NCI-H2227 (cell line): Measurements from ENCODE around the gene AMZ2.
A peak's percentile ranks its signal among the peaks of the same experiment; 100 is the strongest.
"Not testable (repeated sequence)": the region's sequence is repeated elsewhere in the genome, so short reads cannot be mapped to it uniquely, and the experiment has no call there.

Experiments
- DNase-seq: peaks from one replicate; lab custom pipeline; 2025; ENCODE audit not compliant: unreplicated experiment; lab: John Stamatoyannopoulos, UW

Gene AMZ2

GRCh38 chr17:68220186-68220585 lies 27.7 kb upstream of the AMZ2 start:
- DNase-seq = not testable (repeated sequence)

- not testable (repeated sequence) for DNase-seq
Observed at GRCh38 chr17:68220786-68221185, 27.1 kb upstream of the AMZ2 start.

GRCh38 chr17:68221786-68222185 lies 26.1 kb upstream of the AMZ2 start:
- no peak for DNase-seq

GRCh38 chr17:68222606-68223005 lies 25.2 kb upstream of the AMZ2 start:
- DNase-seq = no peak

GRCh38 chr17:68225055-68225454 lies 22.8 kb upstream of the AMZ2 start:
- not testable (repeated sequence) for DNase-seq

GRCh38 chr17:68228039-68228680 lies 19.7 kb upstream of the AMZ2 start:
- not testable (repeated sequence) for DNase-seq

GRCh38 chr17:68228817-68229570 lies 18.8 kb upstream of the AMZ2 start:
- DNase-seq = no peak

GRCh38 chr17:68229619-68230018 lies 18.2 kb upstream of the AMZ2 start:
- no peak for DNase-seq

- not testable (repeated sequence) for DNase-seq
Observed at GRCh38 chr17:68231131-68231530, 16.7 kb upstream of the AMZ2 start.

GRCh38 chr17:68231541-68231940 lies 16.3 kb upstream of the AMZ2 start:
- DNase-seq = no peak

- not testable (repeated sequence) for DNase-seq
Observed at GRCh38 chr17:68232741-68233140, 15.1 kb upstream of the AMZ2 start.

GRCh38 chr17:68234726-68235335 lies 13.0 kb upstream of the AMZ2 start:
- not testable (repeated sequence) for DNase-seq

- not testable (repeated sequence) for DNase-seq
Observed at GRCh38 chr17:68235336-68235791, 12.5 kb upstream of the AMZ2 start.

- DNase-seq = not testable (repeated sequence)
Observed at GRCh38 chr17:68237369-68238163, 10.3 kb upstream of the AMZ2 start.

- DNase-seq = no peak
Observed at GRCh38 chr17:68238164-68238870, 9.5 kb upstream of the AMZ2 start.

- no peak for DNase-seq
Observed at GRCh38 chr17:68238871-68239253, 9.0 kb upstream of the AMZ2 start.

- DNase-seq = no peak
Observed at GRCh38 chr17:68239632-68240366, 8.0 kb upstream of the AMZ2 start.

GRCh38 chr17:68246271-68247028 lies 1.4 kb upstream of the AMZ2 start:
- no peak for DNase-seq

- DNase-seq = peak; percentile 68
Observed at GRCh38 chr17:68248199-68248825, 469 bp downstream of the AMZ2 start.
